Measurements from ENCODE around the gene LCE3E.

Gene LCE3E

GRCh38 chr1:152596986-152597385, 30.4 kb upstream of the LCE3E start:
- TF ChIP-seq EZH2 (IDR thresholded peaks at IDR 0.05; ENCODE audit: borderline replicate concordance, low read length) (no peak), CTCF (IDR thresholded peaks at IDR 0.05; ENCODE audit: low read length) (no peak)
- Histone ChIP-seq H3K4me1 (ENCODE audit: insufficient read depth, low read length, severe bottlenecking) (no peaks in the 10 kb centered on the region), H3K9me2 (ENCODE audit: low read depth, low read length) (no peaks in the 10 kb centered on the region), H3K27me3 (ENCODE audit: insufficient read depth, low read length) (no peaks in the 10 kb centered on the region), H3K27ac (ENCODE audit: low read depth, low read length, poor library complexity, severe bottlenecking) (no peak overlapping the region), H3K9ac (ENCODE audit: low read length) (no peak overlapping the region), H3K9me3 (ENCODE audit: low read length) (no peaks in the 10 kb centered on the region), H4K20me1 (ENCODE audit: insufficient read depth, low read length) (no peaks in the 10 kb centered on the region), H3K36me3 (ENCODE audit: insufficient read depth, low read length) (no peaks in the 10 kb centered on the region), H3K4me2 (ENCODE audit: low read length) (no peak overlapping the region), H3K4me3 (ENCODE audit: low read depth, low read length, poor library complexity, severe bottlenecking) (no peak overlapping the region), H3K79me2 (ENCODE audit: insufficient read depth, low read length) (no peaks in the 10 kb centered on the region), H2AFZ (ENCODE audit: low read length) (no peak overlapping the region), H3F3A (ENCODE audit: insufficient read depth, low read length) (no peaks in the 10 kb centered on the region)

- H3K79me2 ChIP-seq (ENCODE audit: insufficient read depth, low read length): no peaks in the 10 kb centered on the region
- no peak overlapping the region for H3K4me2 ChIP-seq (ENCODE audit: low read length)
- no peaks in the 10 kb centered on the region for H3K9me2 ChIP-seq (ENCODE audit: low read depth, low read length)
- TF ChIP-seq EZH2 (IDR thresholded peaks at IDR 0.05; ENCODE audit: borderline replicate concordance, low read length): no peak
- TF ChIP-seq CTCF (IDR thresholded peaks at IDR 0.05; ENCODE audit: low read length): no peak
- H3K27ac ChIP-seq (ENCODE audit: low read depth, low read length, poor library complexity, severe bottlenecking): no peak overlapping the region
- no peaks in the 10 kb centered on the region for H3F3A ChIP-seq (ENCODE audit: insufficient read depth, low read length)
- H3K27me3 ChIP-seq (ENCODE audit: insufficient read depth, low read length): no peaks in the 10 kb centered on the region
- H3K36me3 ChIP-seq (ENCODE audit: insufficient read depth, low read length): no peaks in the 10 kb centered on the region
- H3K9ac ChIP-seq (ENCODE audit: low read length): no peak overlapping the region
- no peaks in the 10 kb centered on the region for H4K20me1 ChIP-seq (ENCODE audit: insufficient read depth, low read length)
- H2AFZ ChIP-seq (ENCODE audit: low read length): no peak overlapping the region
- no peaks in the 10 kb centered on the region for H3K9me3 ChIP-seq (ENCODE audit: low read length)
- H3K4me3 ChIP-seq (ENCODE audit: low read depth, low read length, poor library complexity, severe bottlenecking): no peak overlapping the region
- no peaks in the 10 kb centered on the region for H3K4me1 ChIP-seq (ENCODE audit: insufficient read depth, low read length, severe bottlenecking)
Measured at GRCh38 chr1:152585586-152585985, 19.0 kb upstream of the LCE3E start.

- Histone ChIP-seq H3K27ac (ENCODE audit: low read depth, low read length, poor library complexity, severe bottlenecking) (no peak overlapping the region), H3K4me3 (ENCODE audit: low read depth, low read length, poor library complexity, severe bottlenecking) (no peak overlapping the region), H4K20me1 (ENCODE audit: insufficient read depth, low read length) (no peaks in the 10 kb centered on the region), H3K9me3 (ENCODE audit: low read length) (no peaks in the 10 kb centered on the region), H3F3A (ENCODE audit: insufficient read depth, low read length) (no peaks in the 10 kb centered on the region), H3K9ac (ENCODE audit: low read length) (no peak overlapping the region), H3K79me2 (ENCODE audit: insufficient read depth, low read length) (no peaks in the 10 kb centered on the region), H3K36me3 (ENCODE audit: insufficient read depth, low read length) (no peaks in the 10 kb centered on the region), H3K27me3 (ENCODE audit: insufficient read depth, low read length) (no peaks in the 10 kb centered on the region), H3K9me2 (ENCODE audit: low read depth, low read length) (no peaks in the 10 kb centered on the region), H3K4me1 (ENCODE audit: insufficient read depth, low read length, severe bottlenecking) (no peaks in the 10 kb centered on the region), H2AFZ (ENCODE audit: low read length) (no peak overlapping the region), H3K4me2 (ENCODE audit: low read length) (no peak overlapping the region)
- TF ChIP-seq CTCF (IDR thresholded peaks at IDR 0.05; ENCODE audit: low read length): no peak
- TF ChIP-seq EZH2 (IDR thresholded peaks at IDR 0.05; ENCODE audit: borderline replicate concordance, low read length): no peak
Measured at GRCh38 chr1:152582647-152583046, 16.1 kb upstream of the LCE3E start.
